ENCODE results near the gene FCRL5.

DNA sequence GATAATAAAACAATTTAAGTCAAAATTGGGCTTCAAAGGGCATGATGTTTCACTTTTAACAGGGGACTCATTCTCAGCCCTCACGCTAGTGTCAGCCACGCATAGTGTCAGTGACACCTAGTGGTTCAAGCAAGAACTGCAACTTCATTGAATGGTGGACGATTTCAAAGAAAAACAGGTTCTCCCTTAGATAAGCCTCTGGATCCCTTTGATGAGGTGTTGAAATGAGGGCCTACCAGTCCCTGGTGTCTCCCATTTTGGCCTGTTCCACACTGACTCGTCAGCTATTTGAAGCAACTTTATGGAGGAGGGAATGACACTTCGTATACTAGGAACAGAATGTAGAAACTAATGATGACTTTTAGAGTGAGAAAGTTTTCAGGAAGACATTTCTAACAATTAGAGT, 56.2 kb downstream of the FCRL5 start:
- no peak for TF ChIP-seq EZH2 (IDR thresholded peaks at IDR 0.05)
- TF ChIP-seq POLR2AphosphoS5 (IDR thresholded peaks at IDR 0.05; ENCODE audit: borderline replicate concordance, low read depth, low read length): no peak
- TF ChIP-seq FOXP2 (optimal IDR thresholded peaks at IDR 0.05; ENCODE audit: control extremely low read depth, extremely low read length, insufficient read depth): no peak

Measured in SK-N-MC (cell line).